Measurements from ENCODE around the gene MTAP. TPM values are rescaled to one million over a fixed set of nuclear protein-coding genes. Genes with fewer than 3 reads are reported as not detected.

MTAP gene
- polyA plus RNA-seq, 4 donors = 32.5 to 49.2 (median 44.9) TPM

GRCh38 chr9:21841133-21841532 is 38.7 kb downstream of the MTAP start:
- no peak for DNase-seq (ENCODE audit: low read depth in 4 of 4, low spot score in 3 of 4)

- DNase-seq (ENCODE audit: low read depth in 4 of 4, low spot score in 3 of 4) = no peak
Measured at GRCh38 chr9:21848615-21849014, 46.2 kb downstream of the MTAP start.

DNA sequence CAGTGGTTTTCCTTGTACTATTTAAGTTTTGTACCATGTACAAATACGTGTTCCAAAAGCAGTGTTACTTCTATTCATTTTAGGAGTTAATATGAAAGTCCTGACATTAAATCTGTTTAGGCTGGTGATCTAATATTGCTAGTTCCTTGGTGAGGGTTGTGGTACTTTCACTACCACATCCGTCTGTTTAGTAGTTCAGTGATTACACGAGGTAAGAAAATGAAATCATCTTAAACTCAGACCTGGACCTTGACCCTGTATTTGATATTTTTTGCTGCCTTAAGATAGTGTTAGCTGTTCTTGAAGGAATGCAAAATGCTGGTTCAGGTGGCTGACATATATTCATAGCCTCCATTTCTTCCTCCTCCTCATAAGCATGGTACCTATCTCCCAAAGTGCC is 50.3 kb downstream of the MTAP start:
- DNase-seq (ENCODE audit: low read depth in 4 of 4, low spot score in 3 of 4) = no peak

- no peak for DNase-seq (ENCODE audit: low read depth in 4 of 4, low spot score in 3 of 4)
Measured at GRCh38 chr9:21853414-21853813, 51.0 kb downstream of the MTAP start.

- no peak for DNase-seq (ENCODE audit: low read depth in 4 of 4, low spot score in 3 of 4)
Measured at GRCh38 chr9:21854119-21854518, 51.7 kb downstream of the MTAP start.

DNA sequence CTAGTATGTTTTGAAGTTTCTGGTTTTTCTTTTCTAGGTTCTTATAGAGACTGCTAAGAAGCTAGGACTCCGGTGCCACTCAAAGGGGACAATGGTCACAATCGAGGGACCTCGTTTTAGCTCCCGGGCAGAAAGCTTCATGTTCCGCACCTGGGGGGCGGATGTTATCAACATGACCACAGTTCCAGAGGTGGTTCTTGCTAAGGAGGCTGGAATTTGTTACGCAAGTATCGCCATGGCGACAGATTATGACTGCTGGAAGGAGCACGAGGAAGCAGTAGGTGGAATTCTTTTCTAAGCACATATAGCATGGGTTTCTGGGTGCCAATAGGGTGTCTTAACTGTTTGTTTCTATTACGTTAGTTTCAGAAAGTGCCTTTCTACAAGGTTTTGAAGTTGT is 52.2 kb downstream of the MTAP start:
- DNase-seq (ENCODE audit: low read depth in 4 of 4, low spot score in 3 of 4) = no peak

DNA sequence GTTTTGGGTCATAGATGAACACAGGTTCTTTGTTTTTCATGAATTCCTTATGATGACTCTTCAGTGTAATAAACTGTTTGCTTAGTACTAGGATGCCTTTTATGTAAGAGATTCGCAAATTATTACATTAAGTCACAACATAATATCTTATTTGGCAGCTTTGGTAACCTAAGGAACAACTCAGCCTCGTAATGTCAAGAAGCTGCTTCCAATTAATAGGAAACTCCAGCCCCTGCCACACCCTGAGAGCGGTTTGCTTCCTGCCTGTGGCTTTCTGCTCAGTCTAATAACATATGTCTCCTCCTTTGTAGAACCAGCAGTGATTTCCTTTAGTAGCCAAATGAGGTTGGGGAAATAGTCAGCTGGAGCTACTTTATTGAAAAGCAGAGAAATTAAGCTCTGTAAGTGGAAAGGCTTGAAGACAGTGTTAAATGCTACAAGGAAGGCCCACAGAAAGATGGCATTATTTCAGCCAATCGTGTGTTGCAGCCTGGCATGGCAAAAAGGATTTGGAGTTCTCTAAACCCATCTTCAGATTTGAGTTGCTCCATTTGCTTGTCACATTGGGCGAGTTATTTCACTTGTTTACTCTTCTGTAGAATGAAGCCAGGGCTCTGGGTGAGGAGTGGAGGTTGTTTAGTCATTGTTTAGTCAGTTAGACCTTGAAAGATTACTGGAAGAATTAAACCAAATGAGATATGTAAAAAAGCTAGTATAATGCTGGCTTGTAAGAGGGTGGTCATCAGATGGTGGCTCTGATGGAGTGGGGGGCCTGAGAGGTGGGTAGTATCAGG is 54.1 kb downstream of the MTAP start:
- DNase-seq (ENCODE audit: low read depth in 4 of 4, low spot score in 3 of 4) = no peak

GRCh38 chr9:21862871-21863270 is 60.4 kb downstream of the MTAP start:
- DNase-seq (ENCODE audit: low read depth in 4 of 4, low spot score in 3 of 4) = no peak

DNA sequence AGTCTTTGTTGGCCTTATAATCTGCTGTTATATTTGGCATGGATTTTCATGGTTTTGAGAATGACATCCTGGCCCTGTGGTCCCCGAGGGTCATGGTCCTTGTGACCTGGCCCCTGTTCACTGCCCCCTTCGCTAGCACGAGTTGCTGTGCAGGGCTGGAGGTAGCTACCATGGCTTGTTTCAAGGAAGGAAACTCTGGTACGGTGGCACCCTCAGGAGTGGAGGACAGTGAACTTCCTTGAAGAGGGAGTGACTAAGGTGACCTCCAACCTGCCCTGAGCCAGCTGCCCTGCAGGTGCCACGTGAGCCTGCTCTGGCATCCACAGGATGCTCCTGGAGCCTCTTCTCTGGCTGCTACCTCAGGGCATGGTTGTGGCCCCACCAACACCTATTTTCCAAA is 62.1 kb downstream of the MTAP start:
- no peak for DNase-seq (ENCODE audit: low read depth in 4 of 4, low spot score in 3 of 4)

DNA sequence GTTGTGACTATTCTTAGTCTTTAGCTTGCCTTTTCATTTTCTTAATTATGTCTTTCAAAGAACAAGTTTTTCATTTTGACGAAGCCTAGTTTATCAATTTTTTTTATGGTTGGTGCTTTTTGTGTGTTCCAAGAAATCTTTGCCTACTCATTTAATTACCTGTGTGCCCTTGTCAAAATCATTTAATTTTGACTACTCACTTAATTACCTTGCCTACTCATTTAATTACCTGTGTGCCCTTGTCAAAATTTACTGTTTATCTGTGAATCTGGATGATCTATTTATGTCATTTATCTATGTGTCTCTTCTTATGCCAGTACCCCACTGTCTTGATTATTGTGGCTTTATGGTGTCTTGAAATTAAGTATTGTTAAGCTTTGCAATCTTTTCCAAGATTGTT is 63.9 kb downstream of the MTAP start:
- no peak for DNase-seq (ENCODE audit: low read depth in 4 of 4, low spot score in 3 of 4)

DNA sequence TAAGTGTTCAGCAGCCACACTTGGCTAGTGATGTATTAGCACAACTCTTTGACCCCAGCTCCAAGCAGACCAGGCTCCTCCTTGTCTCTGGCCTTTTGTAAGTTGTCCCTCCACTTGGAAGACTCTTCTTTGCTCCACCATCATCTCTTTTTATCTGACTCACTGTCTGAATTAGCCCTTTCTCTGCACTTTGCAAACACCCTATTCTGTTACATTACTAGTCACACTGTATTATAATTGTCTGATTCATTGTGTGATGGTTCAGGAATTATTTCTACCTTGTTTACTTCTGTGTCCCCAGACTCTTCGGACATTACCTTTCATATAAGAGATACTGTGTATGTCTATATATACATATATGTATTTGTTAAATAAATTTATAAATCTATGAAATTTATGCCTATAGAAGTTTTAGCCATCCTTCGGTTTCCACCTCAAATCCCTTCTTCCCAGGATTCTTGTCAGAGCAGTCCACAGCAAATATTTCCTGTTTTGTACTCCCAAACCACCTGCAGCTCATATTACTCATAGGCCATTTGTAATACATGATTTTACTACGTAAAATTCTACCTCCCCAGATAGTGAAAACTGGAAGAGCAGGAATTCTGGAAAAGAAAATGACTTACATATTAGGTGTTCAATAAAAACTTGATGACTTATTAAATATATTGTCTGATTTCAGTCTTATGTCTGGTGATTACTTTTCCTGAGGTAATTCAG is 69.0 kb downstream of the MTAP start:
- DNase-seq (ENCODE audit: low read depth in 4 of 4, low spot score in 3 of 4) = no peak

GRCh38 chr9:21872696-21873095 is 70.3 kb downstream of the MTAP start:
- DNase-seq (ENCODE audit: low read depth in 4 of 4, low spot score in 3 of 4) = no peak

- no peak for DNase-seq (ENCODE audit: low read depth in 4 of 4, low spot score in 3 of 4)
Measured at GRCh38 chr9:21873540-21874221, 71.2 kb downstream of the MTAP start.

DNA sequence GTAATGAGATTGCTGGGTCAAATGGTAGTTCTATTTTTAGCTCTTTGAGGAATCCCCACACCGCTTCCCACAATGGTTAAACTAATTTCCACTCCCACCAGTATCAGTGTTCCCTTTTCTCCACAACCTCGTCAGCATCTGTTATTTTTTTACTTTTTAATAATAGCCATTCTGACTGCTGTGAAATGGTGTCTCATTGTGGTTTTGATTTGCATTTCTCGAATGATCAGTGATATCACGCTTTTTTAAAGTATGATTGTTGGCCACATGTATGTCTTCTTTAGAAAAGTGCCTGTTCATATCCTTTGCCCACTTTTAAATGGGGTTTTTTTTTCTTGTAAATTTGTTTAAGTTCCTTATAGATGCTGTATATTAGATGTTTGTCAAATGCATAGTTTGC is 73.5 kb downstream of the MTAP start:
- no peak for DNase-seq (ENCODE audit: low read depth in 4 of 4, low spot score in 3 of 4)

- no peak for DNase-seq (ENCODE audit: low read depth in 4 of 4, low spot score in 3 of 4)
Measured at GRCh38 chr9:21883642-21884041, 81.2 kb downstream of the MTAP start.

- no peak for DNase-seq (ENCODE audit: low read depth in 4 of 4, low spot score in 3 of 4)
Measured at GRCh38 chr9:21889673-21890072, 87.2 kb downstream of the MTAP start.

GRCh38 chr9:21890696-21891095 is 88.3 kb downstream of the MTAP start:
- DNase-seq (ENCODE audit: low read depth in 4 of 4, low spot score in 3 of 4) = no peak

DNA sequence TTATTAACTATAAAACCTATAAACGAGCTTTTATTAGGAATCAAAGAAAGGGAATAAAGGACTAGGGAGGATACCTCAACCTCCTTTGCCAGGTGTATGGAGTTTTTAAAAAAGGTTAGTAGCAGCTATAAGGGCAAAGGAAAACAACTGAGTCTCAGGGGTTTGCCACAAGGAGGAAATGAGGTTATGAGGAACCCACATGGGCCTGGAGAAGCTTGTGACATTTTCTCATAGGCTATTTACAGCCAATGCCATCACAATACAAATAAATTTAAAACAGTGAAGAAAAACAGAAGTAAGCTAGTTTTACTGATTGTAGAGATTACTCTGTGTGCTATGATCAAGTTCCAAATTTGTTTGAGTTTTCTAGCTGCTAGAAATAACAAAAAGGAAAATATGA is 99.1 kb downstream of the MTAP start:
- no peak for DNase-seq (ENCODE audit: low read depth in 4 of 4, low spot score in 3 of 4)

DNA sequence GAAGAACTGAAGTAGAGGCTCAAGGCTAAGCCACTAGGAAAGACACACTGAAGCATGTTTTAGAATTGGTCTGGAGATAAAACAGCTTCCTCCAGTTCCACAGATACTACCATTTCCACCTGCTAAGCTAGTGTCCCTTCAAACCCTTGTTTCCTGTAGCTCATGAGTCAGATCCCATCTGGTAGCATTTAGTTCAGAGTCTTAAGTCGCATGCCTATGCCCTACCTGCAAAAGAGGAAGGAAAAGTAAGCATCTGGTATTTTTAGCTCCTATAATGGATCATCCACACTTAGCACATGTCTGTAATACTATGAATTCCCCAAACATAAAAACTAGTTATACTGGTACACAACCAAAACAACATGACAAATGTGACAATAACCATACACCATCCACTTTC is 99.7 kb downstream of the MTAP start:
- no peak for DNase-seq (ENCODE audit: low read depth in 4 of 4, low spot score in 3 of 4)

GRCh38 chr9:21903380-21903965 is 101.0 kb downstream of the MTAP start:
- DNase-seq (ENCODE audit: low read depth in 4 of 4, low spot score in 3 of 4) = no peak

- DNase-seq (ENCODE audit: low read depth in 4 of 4, low spot score in 3 of 4) = no peak
Measured at GRCh38 chr9:21904371-21904770, 101.9 kb downstream of the MTAP start.
